NT2/D1 (cell line): Measurements from ENCODE around the gene LAP3.

Source experiments
- DNase-seq: peaks from one replicate; pipeline ENCODE4 v3.0.0-alpha.2; 2011; ENCODE audit warnings: low read depth, low spot score
- H3K27me3 ChIP-seq: 2 replicates; pipeline ENCODE4 v1.6.0; 2011; ENCODE audit warnings: mild to moderate bottlenecking; ENCODE audit not compliant: insufficient read length, insufficient read depth
- H3K36me3 ChIP-seq: 2 replicates; pipeline ENCODE4 v1.6.1; 2011; ENCODE audit warnings: mild to moderate bottlenecking, low read length, mixed read lengths; ENCODE audit not compliant: insufficient read depth, insufficient read length
- H3K4me1 ChIP-seq: 2 replicates; pipeline ENCODE4 v1.5.1; 2011; ENCODE audit not compliant: insufficient read depth, insufficient read length
- H3K4me3 ChIP-seq: 2 replicates; pipeline ENCODE4 v1.5.1; 2011; ENCODE audit warnings: low read depth; ENCODE audit not compliant: insufficient read length
- H3K9ac ChIP-seq: 2 replicates; pipeline ENCODE4 v1.6.0; 2011; ENCODE audit warnings: low read depth; ENCODE audit not compliant: insufficient read length
- H3K9me3 ChIP-seq: 2 replicates; pipeline ENCODE4 v1.5.1; 2011; ENCODE audit warnings: mild to moderate bottlenecking, low read length; ENCODE audit not compliant: insufficient read depth
- SUZ12 ChIP-seq: IDR thresholded peaks from 2 replicates; pipeline ENCODE4 v1.6.1; 2011; ENCODE audit not compliant: insufficient read length, insufficient read depth; ENCODE audit errors: extremely low read depth
- YY1 ChIP-seq: IDR thresholded peaks from 2 replicates; pipeline ENCODE4 v1.6.1; 2011; ENCODE audit not compliant: insufficient read length, insufficient read depth
- ZNF274 ChIP-seq: IDR thresholded peaks from 2 replicates; pipeline ENCODE4 v1.6.1; 2011; ENCODE audit warnings: mild to moderate bottlenecking, low read depth, low read length

LAP3 gene

GRCh38 chr4:17646693-17647092 lies 69.7 kb downstream of the LAP3 start:
- H3K9ac ChIP-seq: no peak overlapping the region
- no peaks in the 10 kb centered on the region for H3K4me1 ChIP-seq
- no peak overlapping the region for H3K4me3 ChIP-seq
- no peak for DNase-seq
- H3K36me3 ChIP-seq: peaks cover 4% of the 10 kb centered on the region
- no peaks in the 10 kb centered on the region for H3K9me3 ChIP-seq
- no peak for TF ChIP-seq YY1
- H3K27me3 ChIP-seq: no peaks in the 10 kb centered on the region

GRCh38 chr4:17647176-17647806 lies 70.3 kb downstream of the LAP3 start:
- TF ChIP-seq ZNF274: no peak
- no peak for TF ChIP-seq SUZ12
- no peak for TF ChIP-seq YY1
- Histone ChIP-seq H3K4me1 (no peaks in the 10 kb centered on the region), H3K4me3 (no peak overlapping the region), H3K36me3 (peaks cover 3% of the 10 kb centered on the region), H3K9ac (no peak overlapping the region), H3K27me3 (no peaks in the 10 kb centered on the region), H3K9me3 (no peaks in the 10 kb centered on the region)
- DNase-seq: no peak

- Histone ChIP-seq H3K9me3 (no peaks in the 10 kb centered on the region), H3K9ac (no peak overlapping the region), H3K4me1 (no peaks in the 10 kb centered on the region), H3K36me3 (no peaks in the 10 kb centered on the region), H3K27me3 (no peaks in the 10 kb centered on the region), H3K4me3 (no peak overlapping the region)
- DNase-seq: no peak
- TF ChIP-seq SUZ12: no peak
- no peak for TF ChIP-seq ZNF274
- no peak for TF ChIP-seq YY1
These were observed 70.9 kb downstream of the LAP3 start for GRCh38 chr4:17647927-17648326.

GRCh38 chr4:17650406-17650805 lies 73.4 kb downstream of the LAP3 start:
- no peak for TF ChIP-seq ZNF274
- TF ChIP-seq YY1: no peak
- TF ChIP-seq SUZ12: no peak
- DNase-seq: no peak
- no peaks in the 10 kb centered on the region for H3K27me3 ChIP-seq

GRCh38 chr4:17654701-17655100 lies 77.7 kb downstream of the LAP3 start:
- Histone ChIP-seq H3K9ac (no peak overlapping the region), H3K27me3 (no peaks in the 10 kb centered on the region), H3K9me3 (no peaks in the 10 kb centered on the region), H3K4me1 (no peaks in the 10 kb centered on the region), H3K36me3 (no peaks in the 10 kb centered on the region), H3K4me3 (no peak overlapping the region)
- no peak for DNase-seq
- TF ChIP-seq ZNF274 (no peak), SUZ12 (no peak), YY1 (no peak)

More at GRCh38 chr4:17650406-17650805, 73.4 kb downstream of the LAP3 start:
- no peaks in the 10 kb centered on the region for H3K36me3 ChIP-seq
- H3K4me1 ChIP-seq: no peaks in the 10 kb centered on the region
- H3K9me3 ChIP-seq: no peaks in the 10 kb centered on the region
- no peak overlapping the region for H3K9ac ChIP-seq
- no peak overlapping the region for H3K4me3 ChIP-seq

GRCh38 chr4:17657090-17657489 lies 80.1 kb downstream of the LAP3 start:
- H3K27me3 ChIP-seq: no peaks in the 10 kb centered on the region
- H3K4me1 ChIP-seq: no peaks in the 10 kb centered on the region
- H3K9ac ChIP-seq: no peak overlapping the region
- TF ChIP-seq SUZ12 (no peak), YY1 (no peak), ZNF274 (no peak)
- H3K4me3 ChIP-seq: no peak overlapping the region
- no peaks in the 10 kb centered on the region for H3K36me3 ChIP-seq
- H3K9me3 ChIP-seq: no peaks in the 10 kb centered on the region
- no peak for DNase-seq
